IPS-NIHi7 (cell line): ENCODE measurements around the gene TPSG1.
"Not testable (repeated sequence)": the region's sequence is repeated elsewhere in the genome, so short reads cannot be mapped to it uniquely, and the experiment has no call there.

Experiments
- DNase-seq: peaks from one replicate; pipeline ENCODE4 v3.0.0; 2012; ENCODE audit warnings: mixed read lengths; ENCODE audit errors: extremely low spot score

TPSG1 gene

DNA sequence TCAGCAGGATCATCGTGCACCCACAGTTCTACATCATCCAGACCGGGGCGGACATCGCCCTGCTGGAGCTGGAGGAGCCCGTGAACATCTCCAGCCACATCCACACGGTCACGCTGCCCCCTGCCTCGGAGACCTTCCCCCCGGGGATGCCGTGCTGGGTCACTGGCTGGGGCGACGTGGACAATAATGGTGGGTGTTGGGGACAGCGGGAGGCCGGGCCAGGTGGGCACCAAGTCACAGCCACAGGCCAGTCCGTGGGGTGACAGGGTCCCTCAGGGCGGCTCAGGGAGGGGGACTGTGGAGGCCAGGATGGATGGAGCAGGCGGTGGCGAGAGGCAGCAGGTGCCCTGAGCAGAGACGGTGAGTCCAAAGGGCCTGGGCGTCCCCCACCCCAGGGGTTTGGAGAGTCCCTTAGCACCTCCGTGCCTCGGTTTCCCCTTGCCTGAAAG, 31.8 kb upstream of the TPSG1 start:
- peak; percentile 5 for DNase-seq

DNA sequence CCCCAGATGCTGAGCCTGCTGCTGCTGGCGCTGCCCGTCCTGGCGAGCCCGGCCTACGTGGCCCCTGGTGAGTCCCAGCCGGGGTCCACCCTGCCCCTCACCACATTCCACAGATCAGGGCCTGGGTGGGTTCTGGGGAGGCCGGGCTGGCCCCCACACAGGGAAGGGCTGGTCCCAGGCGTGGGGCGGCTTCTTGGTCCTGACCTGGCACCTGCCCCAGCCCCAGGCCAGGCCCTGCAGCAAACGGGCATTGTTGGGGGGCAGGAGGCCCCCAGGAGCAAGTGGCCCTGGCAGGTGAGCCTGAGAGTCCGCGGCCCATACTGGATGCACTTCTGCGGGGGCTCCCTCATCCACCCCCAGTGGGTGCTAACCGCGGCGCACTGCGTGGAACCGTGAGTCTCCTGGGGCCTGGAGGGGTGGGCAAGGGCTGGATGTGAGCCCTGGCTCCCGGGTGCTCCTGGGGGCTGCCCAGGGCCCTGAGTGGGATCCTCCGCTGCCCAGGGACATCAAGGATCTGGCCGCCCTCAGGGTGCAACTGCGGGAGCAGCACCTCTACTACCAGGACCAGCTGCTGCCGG, 31.3 kb upstream of the TPSG1 start:
- not testable (repeated sequence) for DNase-seq

DNA sequence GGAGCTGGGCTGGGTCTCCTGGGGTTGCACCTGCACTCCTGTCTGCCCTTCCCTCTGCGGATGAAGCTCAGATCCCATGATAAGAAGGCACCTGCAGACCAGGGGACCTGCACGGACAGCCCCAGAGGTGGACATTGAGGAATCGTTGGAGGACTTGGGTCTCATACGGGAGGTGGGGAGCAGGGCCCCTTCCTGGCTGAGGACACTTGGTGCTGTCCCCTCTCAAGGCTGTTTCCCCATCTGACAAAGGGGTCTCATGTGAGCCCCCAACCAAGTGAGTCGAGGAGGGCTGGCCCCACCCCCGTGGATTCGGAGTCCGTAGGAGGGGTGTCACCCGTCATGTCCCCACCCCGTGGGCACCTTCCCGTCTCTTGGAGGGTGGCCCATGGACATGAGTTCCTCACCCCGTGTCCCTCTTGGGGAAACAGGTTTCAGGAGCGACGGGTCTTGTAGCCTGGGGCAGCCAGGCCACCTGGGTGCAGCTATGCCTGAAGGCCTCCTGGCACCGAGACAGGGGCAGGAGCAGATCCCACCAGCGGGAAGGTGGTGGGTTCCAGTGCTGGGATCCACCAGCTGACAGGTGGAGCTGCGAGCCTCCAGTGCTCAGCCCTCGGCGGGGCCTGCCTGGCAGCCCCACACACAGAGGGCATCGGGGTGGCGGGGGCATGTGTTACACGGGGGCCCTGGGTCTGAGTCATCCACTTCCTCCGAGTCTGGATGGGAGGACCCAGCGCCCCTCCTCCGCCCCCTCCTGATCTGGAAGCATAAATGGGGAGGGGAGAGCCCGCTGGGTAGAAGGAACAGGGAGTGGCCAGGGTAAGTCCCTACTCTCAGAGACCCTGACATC, 30.4 kb upstream of the TPSG1 start, which contains the start of gene TPSD1:
Gene TPSD1, plus strand, starts transcription at position 794 of the 847 bp plus-strand sequence. CDS start 212 bp downstream, outside the sequence.
- not testable (repeated sequence) for DNase-seq

DNA sequence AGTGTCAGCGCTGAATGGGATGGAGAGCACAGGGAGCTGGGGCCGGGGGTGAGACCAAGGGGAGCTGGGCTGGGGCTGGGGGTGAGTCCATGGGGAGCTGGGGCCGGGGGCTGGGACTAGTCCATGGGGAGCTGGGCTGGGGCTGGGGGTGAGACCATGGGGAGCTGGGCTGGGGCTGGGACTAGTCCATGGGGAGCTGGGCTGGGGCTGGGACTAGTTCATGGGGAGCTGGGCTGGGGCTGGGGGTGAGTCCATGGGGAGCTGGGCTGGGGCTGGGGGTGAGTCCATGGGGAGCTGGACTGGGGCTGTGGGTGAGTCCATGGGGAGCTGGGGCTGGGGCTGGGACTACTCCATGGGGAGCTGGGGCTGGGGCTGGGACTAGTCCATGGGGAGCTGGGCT, 29.8 kb upstream of the TPSG1 start:
- not testable (repeated sequence) for DNase-seq

DNA sequence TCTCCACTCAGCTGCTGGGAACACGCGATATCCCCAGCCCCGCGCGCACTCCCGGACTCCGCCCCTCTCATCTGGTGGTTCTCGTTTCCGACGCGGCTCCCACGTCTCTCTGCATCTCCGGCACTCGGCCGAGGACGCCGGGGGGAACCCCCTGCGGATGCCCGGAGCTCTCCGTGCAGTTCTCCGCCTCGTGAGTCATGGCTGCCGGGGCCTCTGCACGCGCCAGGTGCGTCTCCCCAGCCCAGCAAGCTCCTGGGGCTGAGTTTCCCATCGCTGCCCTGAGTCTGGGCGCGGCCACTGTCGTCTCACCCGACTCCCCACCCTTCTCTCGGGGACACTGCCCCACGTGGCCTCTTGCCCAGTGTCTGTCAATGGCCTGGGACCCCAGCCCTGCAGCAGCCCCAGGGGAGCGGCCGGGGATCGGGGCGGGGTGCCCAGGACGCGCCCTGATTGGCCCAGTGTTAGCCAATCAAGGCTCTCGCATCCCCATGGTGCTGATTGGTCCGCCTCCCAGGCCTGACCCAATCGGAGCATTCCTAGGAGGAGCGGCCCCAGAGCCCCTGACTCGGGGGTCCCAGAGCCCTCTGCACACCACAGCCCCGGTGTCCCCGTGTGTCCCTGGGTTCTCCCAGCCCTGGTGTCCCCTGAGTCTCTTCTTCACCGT, 28.8 kb upstream of the TPSG1 start:
- DNase-seq = not testable (repeated sequence)

DNA sequence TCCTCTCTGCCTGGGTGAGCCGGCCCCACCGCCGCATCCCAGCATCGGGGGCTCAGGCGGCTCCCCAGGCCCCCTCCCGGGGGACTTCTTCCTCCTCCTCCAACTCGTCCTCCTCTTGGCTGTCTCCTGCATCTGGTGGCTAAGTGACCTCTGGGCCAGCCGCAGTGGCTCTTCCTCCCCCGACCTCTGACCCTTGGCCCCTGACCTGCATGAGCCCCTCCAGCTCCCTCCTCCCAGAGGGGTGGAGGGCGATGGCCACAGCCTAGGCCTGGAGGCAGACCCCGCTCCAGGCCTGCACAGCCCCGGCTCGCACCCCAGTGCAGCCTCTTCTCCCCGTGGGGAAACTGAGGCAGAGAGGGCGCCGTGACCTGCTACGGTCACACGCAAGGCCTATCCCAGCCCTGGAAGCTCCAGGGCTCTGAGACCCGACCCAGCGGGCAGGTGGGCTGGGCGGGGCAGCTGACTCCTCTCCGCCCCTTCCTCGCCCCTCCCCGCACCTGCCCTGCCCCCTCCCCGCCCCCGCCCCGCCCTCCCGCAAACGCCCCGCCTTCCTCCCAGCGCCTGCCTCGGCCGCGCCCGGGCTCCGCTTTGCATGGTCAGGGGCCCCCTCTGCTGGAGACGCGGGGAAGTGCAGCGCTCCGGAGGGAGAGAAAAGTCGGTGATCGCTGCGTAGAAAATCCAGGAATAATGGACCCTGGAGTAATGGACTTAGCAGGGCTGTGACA, 24.1 kb upstream of the TPSG1 start:
- DNase-seq = not testable (repeated sequence)

DNA sequence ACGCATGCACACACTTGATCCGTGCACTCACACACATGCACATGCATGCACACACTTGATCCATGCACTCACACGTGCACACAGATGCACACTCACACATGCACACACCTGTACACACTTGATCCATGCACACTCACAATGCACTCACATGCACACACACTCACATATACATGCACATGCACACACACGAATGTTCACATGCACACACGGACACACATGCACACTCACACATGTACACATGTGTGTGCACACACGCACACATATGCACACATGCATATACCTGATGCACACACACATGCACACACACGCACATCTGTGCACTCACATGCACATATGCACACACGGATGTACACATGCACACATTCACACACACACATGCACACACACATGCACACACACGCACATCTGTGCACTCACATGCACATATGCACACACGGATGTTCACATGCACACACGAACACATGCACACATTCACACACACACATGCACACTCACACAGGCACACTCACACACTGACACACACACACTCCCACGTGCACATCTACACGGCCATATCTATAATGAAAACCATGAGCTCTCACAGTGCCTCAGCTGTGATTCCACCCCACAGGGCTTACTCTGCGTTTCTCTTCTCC, 23.0 kb upstream of the TPSG1 start:
- not testable (repeated sequence) for DNase-seq

DNA sequence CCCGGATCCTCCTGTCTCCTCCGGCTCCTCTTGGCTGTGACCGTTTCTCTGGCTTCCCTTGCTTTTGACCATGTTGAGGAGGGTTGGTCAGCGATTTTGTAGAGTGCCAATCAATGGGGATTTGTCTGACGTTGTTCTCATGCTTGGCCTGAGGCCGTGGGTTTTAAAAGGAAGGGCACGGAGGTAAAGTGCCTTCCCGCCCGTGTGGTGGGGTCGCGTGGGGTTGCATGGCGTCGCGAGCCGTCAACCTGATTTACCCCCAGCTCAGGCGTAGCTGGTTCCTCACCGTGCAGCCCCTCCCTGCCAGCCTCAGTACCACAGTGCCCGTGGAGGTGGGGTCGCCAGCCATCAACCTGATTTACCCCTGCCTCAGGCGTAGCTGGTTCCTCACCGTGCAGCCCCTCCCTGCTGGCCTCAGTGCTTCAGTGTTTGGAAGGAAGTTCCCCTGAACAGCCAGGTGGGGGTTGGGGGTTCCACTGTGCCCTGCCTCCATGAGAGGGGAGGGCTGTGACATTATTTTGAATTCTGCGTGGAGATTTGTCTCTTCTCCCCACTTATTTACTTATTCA, 20.5 kb upstream of the TPSG1 start:
- DNase-seq = no peak

DNA sequence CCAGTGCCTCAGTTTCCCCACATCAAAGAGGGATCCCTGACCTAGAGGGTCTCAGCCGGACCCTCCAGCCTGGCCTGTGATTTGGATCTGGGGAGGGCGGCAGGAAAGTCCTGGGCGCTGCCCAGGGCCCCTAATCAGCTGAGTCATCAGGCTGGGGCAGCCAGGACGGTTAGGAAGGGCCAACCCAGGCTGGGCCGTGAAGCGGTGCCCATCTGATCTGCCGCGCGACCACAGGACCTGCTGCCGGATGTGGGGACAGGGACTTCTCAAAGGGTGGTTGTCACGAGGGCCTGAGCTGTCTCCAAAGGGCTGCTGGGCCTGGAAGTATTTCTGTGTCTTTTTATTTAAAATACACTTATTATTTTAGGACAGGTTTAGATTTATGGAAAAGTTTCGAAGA, 19.8 kb upstream of the TPSG1 start:
- DNase-seq = no peak

DNA sequence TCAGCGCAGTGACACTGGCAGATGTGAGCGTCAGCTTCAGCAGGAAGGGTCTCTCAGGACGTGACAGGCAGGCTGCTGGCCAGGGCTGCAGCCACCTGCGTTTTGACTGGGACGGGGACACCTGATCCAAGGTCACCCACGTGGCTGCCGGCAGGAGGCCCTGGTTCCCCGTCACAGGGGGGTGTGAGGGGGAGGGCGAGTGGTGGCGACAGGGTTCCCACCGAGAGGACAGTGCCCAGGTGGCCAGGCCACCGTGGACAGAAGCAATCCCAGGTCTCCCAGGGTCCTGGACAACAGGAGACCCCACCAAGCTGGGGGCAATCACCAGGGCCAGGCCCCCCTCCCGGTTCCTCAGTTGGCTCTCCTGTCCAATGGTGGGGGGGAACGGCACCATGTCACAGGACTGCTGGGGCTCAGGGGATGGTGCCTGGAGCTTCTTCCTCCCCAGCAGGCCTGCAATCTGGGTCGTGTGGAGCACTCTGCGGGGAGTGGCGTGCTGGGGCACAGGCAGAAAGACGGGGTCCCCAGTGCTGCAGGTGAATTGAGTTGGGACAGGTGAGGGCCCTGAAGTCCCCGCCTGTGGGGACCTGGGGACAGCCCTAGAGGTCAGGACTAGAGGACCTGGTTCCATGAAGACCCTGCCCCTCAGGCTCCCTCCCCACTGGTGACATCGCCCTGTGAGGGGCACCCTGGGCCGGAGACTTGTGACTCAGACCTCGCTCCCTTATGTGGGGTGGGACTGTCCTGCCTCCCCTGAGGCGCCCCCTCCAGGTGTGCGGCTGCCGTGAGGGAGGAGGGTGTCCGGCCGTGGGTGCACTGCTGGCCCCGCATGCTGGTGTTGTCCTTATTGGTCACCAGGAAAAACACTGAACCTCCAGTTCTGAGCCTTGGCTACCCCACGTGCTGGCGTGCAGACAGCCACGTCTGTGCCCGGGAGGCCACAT, 19.1 kb upstream of the TPSG1 start:
- DNase-seq = not testable (repeated sequence)

DNA sequence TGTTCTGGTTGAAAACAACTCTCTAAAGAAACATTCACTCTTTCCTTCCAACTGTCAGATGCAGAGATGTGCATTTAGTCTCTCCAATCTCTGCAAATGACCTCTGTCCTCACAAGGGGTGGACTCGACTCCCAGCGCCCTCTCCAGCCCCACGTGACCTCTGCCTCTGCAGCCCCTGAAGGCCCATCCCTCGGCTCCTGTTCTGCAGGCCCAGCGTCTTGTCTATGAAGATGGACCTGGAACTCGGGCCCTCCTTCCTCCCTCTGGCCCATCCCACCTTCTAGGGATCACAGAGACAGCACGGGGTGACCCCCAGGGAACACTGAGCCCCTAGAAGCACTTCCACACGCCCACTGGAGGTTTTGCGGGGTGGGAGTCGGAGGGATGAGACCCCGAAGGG, 18.3 kb upstream of the TPSG1 start:
- not testable (repeated sequence) for DNase-seq

DNA sequence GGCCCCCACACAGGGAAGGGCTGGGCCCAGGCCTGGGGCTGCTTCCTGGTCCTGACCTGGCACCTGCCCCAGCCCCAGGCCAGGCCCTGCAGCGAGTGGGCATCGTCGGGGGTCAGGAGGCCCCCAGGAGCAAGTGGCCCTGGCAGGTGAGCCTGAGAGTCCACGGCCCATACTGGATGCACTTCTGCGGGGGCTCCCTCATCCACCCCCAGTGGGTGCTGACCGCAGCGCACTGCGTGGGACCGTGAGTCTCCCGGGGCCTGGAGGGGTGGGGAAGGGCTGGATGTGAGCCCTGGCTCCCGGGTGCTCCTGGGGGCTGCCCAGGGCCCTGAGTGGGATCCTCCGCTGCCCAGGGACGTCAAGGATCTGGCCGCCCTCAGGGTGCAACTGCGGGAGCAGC, 16.0 kb upstream of the TPSG1 start:
- DNase-seq = not testable (repeated sequence)

DNA sequence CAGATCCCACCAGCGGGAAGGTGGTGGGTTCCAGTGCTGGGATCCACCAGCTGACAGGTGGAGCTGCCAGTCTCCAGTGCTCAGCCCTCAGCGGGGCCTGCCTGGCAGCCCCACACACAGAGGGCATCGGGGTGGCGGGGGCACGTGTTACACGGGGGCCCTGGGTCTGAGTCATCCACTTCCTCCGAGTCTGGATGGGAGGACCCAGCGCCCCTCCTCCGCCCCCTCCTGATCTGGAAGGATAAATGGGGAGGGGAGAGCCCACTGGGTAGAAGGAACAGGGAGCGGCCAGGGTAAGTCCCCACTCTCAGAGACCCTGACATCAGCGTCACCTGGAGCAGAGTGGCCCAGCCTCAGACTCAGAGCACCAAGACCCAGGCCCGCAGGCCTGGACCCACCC, 15.4 kb upstream of the TPSG1 start, which contains the start of gene TPSAB1:
Gene TPSAB1, plus strand, starts transcription at position 270 of the 400 bp plus-strand sequence. CDS start 234 bp downstream, outside the sequence.
- DNase-seq = not testable (repeated sequence)

DNA sequence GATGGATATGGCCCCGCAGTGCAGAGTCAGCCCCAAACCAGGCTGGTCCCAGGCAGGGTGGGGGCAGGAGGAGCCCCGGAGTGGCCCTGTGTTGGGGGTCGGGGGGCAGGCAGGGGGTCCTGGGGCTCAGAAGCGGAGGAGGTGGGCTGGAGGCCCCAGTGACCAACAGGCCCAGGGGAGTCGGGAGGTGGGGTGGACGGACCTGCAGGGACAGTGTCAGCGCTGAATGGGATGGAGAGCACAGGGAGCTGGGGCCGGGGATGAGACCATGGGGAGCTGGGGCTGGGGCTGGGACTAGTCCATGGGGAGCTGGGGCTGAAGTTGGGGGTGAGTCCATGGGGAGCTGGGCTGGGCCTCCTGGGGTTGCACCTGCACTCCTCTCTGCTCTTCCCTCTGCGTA, 14.5 kb upstream of the TPSG1 start:
- DNase-seq = not testable (repeated sequence)

DNA sequence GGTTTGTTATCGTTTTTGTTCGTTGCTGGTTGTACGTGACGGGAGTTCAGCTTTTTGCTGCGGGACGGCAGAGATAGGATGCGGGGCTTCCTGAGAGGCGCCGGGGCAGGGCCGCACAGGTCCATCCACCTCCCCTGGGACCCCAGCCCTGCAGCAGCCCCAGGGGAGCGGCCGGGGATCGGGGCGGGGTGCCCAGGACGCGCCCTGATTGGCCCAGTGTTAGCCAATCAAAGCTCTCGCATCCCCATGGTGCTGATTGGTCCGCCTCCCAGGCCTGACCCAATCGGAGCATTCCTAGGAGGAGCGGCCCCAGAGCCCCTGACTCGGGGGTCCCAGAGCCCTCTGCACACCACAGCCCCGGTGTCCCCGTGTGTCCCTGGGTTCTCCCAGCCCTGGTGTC, 13.8 kb upstream of the TPSG1 start:
- DNase-seq = not testable (repeated sequence)

DNA sequence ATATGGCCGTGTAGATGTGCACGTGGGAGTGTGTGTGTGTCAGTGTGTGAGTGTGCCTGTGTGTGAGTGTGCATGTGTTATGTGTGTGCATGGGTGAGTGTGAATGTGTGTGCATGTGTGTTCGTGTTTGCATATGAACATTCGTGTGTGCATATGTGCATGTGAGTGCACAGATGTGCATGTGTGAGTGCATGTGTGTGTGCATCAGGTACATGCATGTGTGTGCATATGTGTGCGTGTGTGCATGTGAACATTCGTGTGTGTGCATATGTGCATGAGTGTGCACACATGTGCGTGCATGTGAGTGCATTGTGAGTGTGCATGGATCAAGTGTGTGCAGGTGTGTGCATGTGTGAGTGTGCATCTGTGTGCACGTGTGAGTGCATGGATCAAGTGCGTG, 12.9 kb upstream of the TPSG1 start:
- DNase-seq = no peak

DNA sequence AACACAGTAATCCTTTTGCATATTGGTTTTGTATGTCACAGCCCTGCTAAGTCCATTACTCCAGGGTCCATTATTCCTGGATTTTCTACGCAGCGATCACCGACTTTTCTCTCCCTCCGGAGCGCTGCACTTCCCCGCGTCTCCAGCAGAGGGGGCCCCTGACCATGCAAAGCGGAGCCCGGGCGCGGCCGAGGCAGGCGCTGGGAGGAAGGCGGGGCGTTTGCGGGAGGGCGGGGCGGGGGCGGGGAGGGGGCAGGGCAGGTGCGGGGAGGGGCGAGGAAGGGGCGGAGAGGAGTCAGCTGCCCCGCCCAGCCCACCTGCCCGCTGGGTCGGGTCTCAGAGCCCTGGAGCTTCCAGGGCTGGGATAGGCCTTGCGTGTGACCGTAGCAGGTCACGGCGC, 11.6 kb upstream of the TPSG1 start:
- not testable (repeated sequence) for DNase-seq

DNA sequence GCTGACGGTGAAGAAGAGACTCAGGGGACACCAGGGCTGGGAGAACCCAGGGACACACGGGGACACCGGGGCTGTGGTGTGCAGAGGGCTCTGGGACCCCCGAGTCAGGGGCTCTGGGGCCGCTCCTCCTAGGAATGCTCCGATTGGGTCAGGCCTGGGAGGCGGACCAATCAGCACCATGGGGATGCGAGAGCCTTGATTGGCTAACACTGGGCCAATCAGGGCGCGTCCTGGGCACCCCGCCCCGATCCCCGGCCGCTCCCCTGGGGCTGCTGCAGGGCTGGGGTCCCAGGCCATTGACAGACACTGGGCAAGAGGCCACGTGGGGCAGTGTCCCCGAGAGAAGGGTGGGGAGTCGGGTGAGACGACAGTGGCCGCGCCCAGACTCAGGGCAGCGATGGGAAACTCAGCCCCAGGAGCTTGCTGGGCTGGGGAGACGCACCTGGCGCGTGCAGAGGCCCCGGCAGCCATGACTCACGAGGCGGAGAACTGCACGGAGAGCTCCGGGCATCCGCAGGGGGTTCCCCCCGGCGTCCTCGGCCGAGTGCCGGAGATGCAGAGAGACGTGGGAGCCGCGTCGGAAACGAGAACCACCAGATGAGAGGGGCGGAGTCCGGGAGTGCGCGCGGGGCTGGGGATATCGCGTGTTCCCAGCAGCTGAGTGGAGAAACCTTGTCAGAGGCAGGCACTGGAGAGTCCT, 7.1 kb upstream of the TPSG1 start:
- DNase-seq = not testable (repeated sequence)

DNA sequence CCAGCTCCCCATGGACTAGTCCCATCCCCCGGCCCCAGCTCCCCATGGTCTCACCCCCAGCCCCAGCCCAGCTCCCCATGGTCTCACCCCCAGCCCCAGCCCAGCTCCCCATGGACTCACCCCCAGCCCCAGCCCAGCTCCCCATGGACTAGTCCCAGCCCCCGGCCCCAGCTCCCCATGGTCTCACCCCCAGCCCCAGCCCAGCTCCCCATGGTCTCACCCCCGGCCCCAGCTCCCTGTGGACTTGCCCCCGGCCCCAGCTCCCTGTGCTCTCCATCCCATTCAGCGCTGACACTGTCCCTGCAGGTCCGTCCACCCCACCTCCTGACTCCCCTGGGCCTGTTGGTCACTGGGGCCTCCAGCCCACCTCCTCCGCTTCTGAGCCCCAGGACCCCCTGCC, 6.2 kb upstream of the TPSG1 start:
- not testable (repeated sequence) for DNase-seq
